ENCODE measurements around the gene QRICH2.
A peak's percentile ranks its signal among the peaks of the same experiment; 100 is the strongest.
"Not testable (repeated sequence)": the region's sequence is repeated elsewhere in the genome, so short reads cannot be mapped to it uniquely, and the experiment has no call there.

QRICH2 gene

GRCh38 chr17:76318586-76318985 lies 10.5 kb upstream of the QRICH2 start:
- no peak for DNase-seq

GRCh38 chr17:76317535-76317934 lies 9.5 kb upstream of the QRICH2 start:
- no peak for DNase-seq

GRCh38 chr17:76314392-76315227 lies 6.5 kb upstream of the QRICH2 start:
- no peak for DNase-seq

- DNase-seq = no peak
Measured at GRCh38 chr17:76312735-76313134, 4.7 kb upstream of the QRICH2 start.

- DNase-seq = no peak
Measured at GRCh38 chr17:76309461-76309860, 1.4 kb upstream of the QRICH2 start.

GRCh38 chr17:76307299-76307965 lies 644 bp downstream of the QRICH2 start:
- no peak for DNase-seq

GRCh38 chr17:76305135-76305454 lies 3.0 kb downstream of the QRICH2 start:
- DNase-seq = not testable (repeated sequence)

- no peak for DNase-seq
Measured at GRCh38 chr17:76304226-76305134, 3.6 kb downstream of the QRICH2 start.

GRCh38 chr17:76297436-76297835 lies 10.6 kb downstream of the QRICH2 start:
- DNase-seq = no peak

- DNase-seq = no peak
Measured at GRCh38 chr17:76296889-76297288, 11.2 kb downstream of the QRICH2 start.

GRCh38 chr17:76296186-76296585 lies 11.9 kb downstream of the QRICH2 start:
- DNase-seq = no peak

GRCh38 chr17:76293106-76293505 lies 15.0 kb downstream of the QRICH2 start:
- no peak for DNase-seq

GRCh38 chr17:76292567-76292966 lies 15.5 kb downstream of the QRICH2 start:
- DNase-seq = no peak

GRCh38 chr17:76281573-76282371 lies 26.3 kb downstream of the QRICH2 start:
- no peak for DNase-seq

- DNase-seq = no peak
Measured at GRCh38 chr17:76280650-76281049, 27.4 kb downstream of the QRICH2 start.

- no peak for DNase-seq
Measured at GRCh38 chr17:76279742-76280287, 28.3 kb downstream of the QRICH2 start.

- DNase-seq = peak; percentile 90 to 92
Measured at GRCh38 chr17:76278952-76279741, 28.9 kb downstream of the QRICH2 start.

- DNase-seq = no peak
Measured at GRCh38 chr17:76278268-76278908, 29.7 kb downstream of the QRICH2 start.

- no peak for DNase-seq
Measured at GRCh38 chr17:76277300-76278267, 30.5 kb downstream of the QRICH2 start.
